Aorta (tissue), 5 donors: ENCODE data around the gene SCN8A. TPM values are rescaled to one million over a fixed set of nuclear protein-coding genes. Genes with fewer than 3 reads are reported as not detected.

Experiments
- ATAC-seq: fragments of 200-7000 bp; cut with Tn5 transposase; one replicate; pipeline ENCODE4 v1.9.1; 2022; ENCODE audit warnings: moderate library complexity; ENCODE audit not compliant: low FRiP score
- DNase-seq, 2 donors: peaks; one replicate each; pipeline ENCODE4 v3.0.0-alpha.2; 2020
- H3K27ac ChIP-seq, 2 donors: one replicate each; pipeline ENCODE4 v1.5.1; 2013; ENCODE audit warnings: low read length in 2 of 2, mild to moderate bottlenecking in 2 of 2, moderate library complexity in 2 of 2, control low read depth in 1 of 2, inconsistent platforms in 1 of 2, low read depth in 1 of 2
- H3K27me3 ChIP-seq, 2 donors: one replicate each; pipeline ENCODE4 v1.6.1; 2013; ENCODE audit warnings: control low read depth in 1 of 2, low read length in 1 of 2, mild to moderate bottlenecking in 1 of 2, moderate library complexity in 1 of 2; ENCODE audit not compliant: insufficient read depth in 2 of 2, control insufficient read depth in 1 of 2
- H3K36me3 ChIP-seq, 2 donors: one replicate each; pipeline ENCODE4 v1.6.1; 2013; ENCODE audit warnings: control low read depth in 1 of 2, low read length in 1 of 2, mild to moderate bottlenecking in 1 of 2; ENCODE audit not compliant: insufficient read depth in 2 of 2, control insufficient read depth in 1 of 2
- H3K4me1 ChIP-seq, 2 donors: one replicate each; pipeline ENCODE4 v1.6.1; 2013; ENCODE audit warnings: low read length in 2 of 2, control low read depth in 1 of 2, mild to moderate bottlenecking in 1 of 2, moderate library complexity in 1 of 2; ENCODE audit not compliant: insufficient read depth in 2 of 2, control insufficient read depth in 1 of 2
- H3K4me3 ChIP-seq, 2 donors: one replicate each; pipeline ENCODE4 v1.5.1; 2013; ENCODE audit warnings: low read length in 2 of 2, control low read depth in 1 of 2, mild to moderate bottlenecking in 1 of 2
- H3K9me3 ChIP-seq: one replicate; pipeline ENCODE4 v1.6.1; 2013; ENCODE audit warnings: mild to moderate bottlenecking, low read length; ENCODE audit not compliant: control insufficient read depth
- WGBS, 2 donors: extraction: QIAGEN DNeasy Blood & Tissue Kit; methylation state at CpG; one replicate each; pipeline ENCODE4 v1.1.7; 2013; 5-methylcytosine and 5-hydroxymethylcytosine counted together
- intact Hi-C, 2 donors: fragments of 100-400 bp; cut with DNase I; formaldehyde crosslinking; loops; one replicate each; pipeline versions ENCODE4 v1.14.2 to v1.15.0; 2022
- polyA plus RNA-seq, 2 donors: library from polyadenylated mRNA; stranded (reverse); fragments of 200-250 nt; gene quantifications; one replicate each; pipeline ENCODE4 v1.2.3, GENCODE V29; 2013
- total RNA-seq, 2 donors: library from RNA; stranded (reverse); fragmentation: NEBNext Ultra II Directional; extraction: Animal tissue kit (Norgen Biotek cat#: 25700); gene quantifications; one replicate each; pipeline ENCODE4 v1.2.1, GENCODE V29; 2021
- donor health status: healthy with polysubstance abuse.
- donor health status: Bipolar disorder and iron deficiency.
- donor health status: DM: no; HTN: no; CAD: no.
- donor health status: DM: no; HTN: no; CAD: no.
- donor health status: DM: yes; HTN: yes; CAD: no.

SCN8A gene
- total and polyA plus RNA-seq, 4 donors = under 0.01 to 0.48 (median 0.27) TPM

- peaks cover 4% of the 10 kb centered on the region for H3K9me3 ChIP-seq
- peaks cover 0 to 2% of the 10 kb centered on the region in 2 donors for H3K27me3 ChIP-seq
- intact Hi-C loops = no loop called here
- no peak for ATAC-seq
- no peak overlapping the region for H3K4me3 ChIP-seq
- no peaks in the 10 kb centered on the region for H3K36me3 ChIP-seq
- DNase-seq = no peak
- WGBS, 2 donors = 77 to 81% methylated on average over 2 of the region's 2 CpGs
- H3K4me1 ChIP-seq = no peaks in the 10 kb centered on the region
- no peak overlapping the region for H3K27ac ChIP-seq
Measured at GRCh38 chr12:51645961-51646360, 54.9 kb downstream of the SCN8A start.

DNA sequence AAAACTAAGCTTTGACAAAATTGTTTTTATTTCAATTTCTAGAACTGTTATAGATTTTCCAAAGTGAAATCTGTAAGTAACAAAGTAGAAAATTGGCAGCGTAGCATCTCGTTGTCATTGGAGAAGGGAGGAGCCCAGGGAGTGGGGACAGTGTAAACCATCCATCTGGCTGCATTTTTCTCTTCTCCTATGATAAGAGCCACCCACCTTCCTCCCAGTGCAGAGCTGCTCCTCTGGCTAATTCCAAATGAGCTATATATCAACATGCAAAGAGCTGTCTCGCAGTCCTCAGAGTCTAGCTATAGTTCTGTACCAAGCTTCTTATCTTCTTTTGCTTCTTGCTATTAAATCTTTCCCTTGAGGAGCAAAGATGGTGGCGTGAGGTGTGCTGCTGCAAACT lies 56.6 kb downstream of the SCN8A start:
- 85 to 87% methylated on average over 4 of the region's 4 CpGs for WGBS, 2 donors
- no peak for DNase-seq
- Histone ChIP-seq H3K9me3 (peaks cover 4% of the 10 kb centered on the region), H3K4me3 (no peak overlapping the region), H3K36me3 (no peaks in the 10 kb centered on the region), H3K27ac (no peak overlapping the region), H3K27me3 (peaks cover 0 to 2% of the 10 kb centered on the region in 2 donors), H3K4me1 (no peaks in the 10 kb centered on the region)
- no peak for ATAC-seq
- intact Hi-C loops = no loop called here

DNA sequence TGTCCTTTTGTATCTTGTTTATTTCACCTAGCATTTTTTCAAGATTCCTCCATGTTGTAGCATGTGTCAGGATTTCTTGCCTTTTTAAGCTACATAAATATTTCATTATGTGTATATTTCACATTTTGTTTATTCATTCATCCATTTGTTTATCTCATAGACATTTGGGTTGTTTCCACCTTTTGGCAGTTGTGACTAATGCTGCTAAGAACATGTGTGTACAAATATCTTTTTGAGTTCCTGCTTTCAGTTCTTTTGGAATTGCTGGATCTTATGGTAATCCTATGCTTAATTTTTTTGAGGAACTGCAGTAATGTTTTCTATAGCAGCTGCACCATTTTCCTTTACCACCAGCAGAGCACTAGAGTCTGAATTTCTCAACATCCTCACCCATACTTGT lies 62.4 kb downstream of the SCN8A start:
- DNase-seq (no peak), ATAC-seq (no peak)
- Histone ChIP-seq H3K4me3 (no peak overlapping the region), H3K27ac (no peak overlapping the region), H3K4me1 (no peaks in the 10 kb centered on the region), H3K27me3 (no peaks in the 10 kb centered on the region), H3K36me3 (no peaks in the 10 kb centered on the region), H3K9me3 (peaks cover 4% of the 10 kb centered on the region)
- intact Hi-C loops = no loop called here

DNA sequence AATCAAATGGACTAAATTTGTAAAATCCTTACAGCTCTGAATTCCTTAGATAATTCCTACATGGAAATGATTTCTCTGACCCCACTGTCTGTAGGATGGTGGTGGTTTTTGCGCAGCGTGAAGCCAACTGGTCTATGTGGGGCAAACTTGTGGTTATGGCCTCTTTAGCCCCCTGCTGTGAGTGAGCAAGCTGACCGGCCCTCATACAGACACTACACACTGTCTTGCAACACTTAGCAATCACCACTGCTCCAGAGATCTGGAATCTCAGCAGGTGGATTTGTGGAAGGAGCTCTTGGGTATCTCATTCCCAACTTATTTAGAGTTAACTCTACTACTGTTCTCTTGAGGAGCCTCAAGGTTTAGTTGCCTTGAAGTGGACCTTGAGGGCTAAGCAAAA lies 70.2 kb downstream of the SCN8A start:
- no peaks in the 10 kb centered on the region for H3K36me3 ChIP-seq
- no peaks in the 10 kb centered on the region for H3K9me3 ChIP-seq
- H3K27me3 ChIP-seq = no peaks in the 10 kb centered on the region
- no peak overlapping the region for H3K4me3 ChIP-seq
- no peak overlapping the region for H3K27ac ChIP-seq
- DNase-seq (no peak), ATAC-seq (no peak)
- no peaks in the 10 kb centered on the region for H3K4me1 ChIP-seq
- intact Hi-C loops = no loop called here
- WGBS, 2 donors = 70 to 78% methylated on average over 3 of the region's 3 CpGs

- Histone ChIP-seq H3K36me3 (no peaks in the 10 kb centered on the region), H3K27me3 (no peaks in the 10 kb centered on the region), H3K4me1 (no peaks in the 10 kb centered on the region), H3K9me3 (no peaks in the 10 kb centered on the region), H3K27ac (no peak overlapping the region), H3K4me3 (no peak overlapping the region)
- 60 to 70% methylated on average over 4 of the region's 4 CpGs for WGBS, 2 donors
- intact Hi-C loops = no loop called here
- DNase-seq (no peak), ATAC-seq (no peak)
Measured at GRCh38 chr12:51661836-51662235, 70.8 kb downstream of the SCN8A start.

DNA sequence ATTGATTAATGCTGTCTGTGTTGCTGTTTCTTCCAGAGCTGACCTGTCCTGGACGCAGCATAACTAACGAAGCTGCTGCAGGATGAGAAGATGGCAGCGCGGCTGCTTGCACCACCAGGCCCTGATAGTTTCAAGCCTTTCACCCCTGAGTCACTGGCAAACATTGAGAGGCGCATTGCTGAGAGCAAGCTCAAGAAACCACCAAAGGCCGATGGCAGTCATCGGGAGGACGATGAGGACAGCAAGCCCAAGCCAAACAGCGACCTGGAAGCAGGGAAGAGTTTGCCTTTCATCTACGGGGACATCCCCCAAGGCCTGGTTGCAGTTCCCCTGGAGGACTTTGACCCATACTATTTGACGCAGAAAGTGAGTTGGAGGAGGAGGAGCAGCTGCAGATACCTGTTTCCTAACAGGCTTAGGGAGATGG lies 71.7 kb downstream of the SCN8A start:
- ATAC-seq (no peak), DNase-seq (no peak)
- intact Hi-C loops = no loop called here
- no peak overlapping the region for H3K27ac ChIP-seq
- no peaks in the 10 kb centered on the region for H3K9me3 ChIP-seq
- no peaks in the 10 kb centered on the region for H3K4me1 ChIP-seq
- H3K36me3 ChIP-seq = no peaks in the 10 kb centered on the region
- H3K4me3 ChIP-seq = no peak overlapping the region
- 81 to 82% methylated on average over 11 of the region's 11 CpGs for WGBS, 2 donors
- H3K27me3 ChIP-seq = no peaks in the 10 kb centered on the region

DNA sequence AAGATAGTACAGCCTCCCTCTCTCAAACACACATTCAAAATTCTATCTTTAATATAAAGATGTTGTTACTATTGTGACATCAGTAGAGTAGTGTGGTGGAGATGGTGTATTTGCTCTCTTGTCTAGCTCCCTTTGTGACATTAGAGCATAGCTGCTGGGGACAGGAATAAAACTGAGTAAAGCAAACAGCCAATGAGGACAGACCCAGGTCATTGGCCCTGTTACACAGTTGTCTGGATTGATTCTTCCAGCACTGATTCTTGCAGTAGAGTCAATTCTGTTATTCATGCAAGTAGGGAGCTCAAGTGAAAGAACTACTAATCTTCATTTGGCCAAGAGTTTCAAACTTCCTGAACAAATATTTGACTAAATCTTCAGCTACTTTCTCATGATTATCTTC lies 72.4 kb downstream of the SCN8A start:
- no peaks in the 10 kb centered on the region for H3K27me3 ChIP-seq
- no peaks in the 10 kb centered on the region for H3K36me3 ChIP-seq
- intact Hi-C loops = no loop called here
- H3K4me3 ChIP-seq = no peak overlapping the region
- no peaks in the 10 kb centered on the region for H3K4me1 ChIP-seq
- H3K9me3 ChIP-seq = no peaks in the 10 kb centered on the region
- DNase-seq = no peak
- no peak overlapping the region for H3K27ac ChIP-seq
- no peak for ATAC-seq

DNA sequence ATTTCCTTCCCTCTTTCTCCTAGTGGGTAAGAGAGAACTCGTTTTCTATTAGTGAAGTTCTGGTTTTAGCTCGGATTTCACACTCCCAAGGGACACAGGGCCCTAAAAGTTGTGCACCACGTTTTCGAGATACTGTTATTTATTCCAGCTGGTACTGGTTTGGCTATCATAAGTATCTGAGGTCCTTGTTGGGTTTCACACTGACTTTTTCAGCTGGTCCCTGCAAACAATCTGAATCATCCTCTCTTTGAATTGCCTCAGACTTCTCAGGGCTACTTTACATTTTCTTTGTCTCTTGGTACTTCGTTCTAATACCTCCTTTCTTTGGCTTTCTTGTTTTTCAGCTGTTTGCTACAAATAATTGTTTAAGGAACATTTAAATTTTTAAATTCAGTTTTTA lies 75.7 kb downstream of the SCN8A start:
- no peak overlapping the region for H3K4me3 ChIP-seq
- intact Hi-C loops = no loop called here
- no peak overlapping the region for H3K27ac ChIP-seq
- ATAC-seq = no peak
- H3K27me3 ChIP-seq = no peaks in the 10 kb centered on the region
- H3K4me1 ChIP-seq = no peaks in the 10 kb centered on the region
- WGBS, 2 donors = 29 to 30% methylated on average over 5 of the region's 5 CpGs
- H3K36me3 ChIP-seq = no peaks in the 10 kb centered on the region
- H3K9me3 ChIP-seq = no peaks in the 10 kb centered on the region
- no peak for DNase-seq

DNA sequence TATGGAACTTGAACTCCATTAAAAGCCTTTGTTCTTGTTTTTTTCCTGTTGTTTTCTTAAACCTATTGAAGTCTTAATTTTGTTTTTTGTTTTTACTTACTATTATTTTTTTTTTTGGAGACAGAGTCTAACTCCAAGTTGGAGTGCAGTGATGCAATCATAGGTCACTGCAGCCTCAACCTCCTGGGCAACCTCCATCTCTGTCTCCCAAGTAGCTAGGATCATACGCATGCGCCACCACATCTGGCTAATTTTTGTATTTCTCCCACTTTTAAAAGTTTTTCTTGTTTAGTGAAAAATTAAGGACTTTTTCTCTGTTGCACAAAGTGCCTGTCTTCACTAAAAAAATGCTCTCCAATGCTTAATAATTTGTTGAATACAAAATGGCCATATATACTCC lies 76.2 kb downstream of the SCN8A start:
- intact Hi-C loops = no loop called here
- no peak overlapping the region for H3K27ac ChIP-seq
- H3K27me3 ChIP-seq = no peaks in the 10 kb centered on the region
- ATAC-seq (no peak), DNase-seq (no peak)
- H3K4me1 ChIP-seq = no peaks in the 10 kb centered on the region
- WGBS, 2 donors = 97 to 98% methylated on average over 2 of the region's 2 CpGs
- no peaks in the 10 kb centered on the region for H3K36me3 ChIP-seq
- H3K4me3 ChIP-seq = no peak overlapping the region
- no peaks in the 10 kb centered on the region for H3K9me3 ChIP-seq
